Measurements from ENCODE around the gene SLC22A14. TPM values are rescaled to one million over a fixed set of nuclear protein-coding genes. Genes with fewer than 3 reads are reported as not detected.

Gene SLC22A14
- not detected for total RNA-seq

- TF ChIP-seq CTCF (IDR thresholded peaks at IDR 0.05; ENCODE audit: low read depth), result no peak
Observed at GRCh38 chr3:38281895-38282686, at the start of gene SLC22A14. Gene SLC22A14 (plus strand): TSS chr3:38282294. CDS start chr3:38306027, 23,733 bp downstream.

- no peak for TF ChIP-seq CTCF (IDR thresholded peaks at IDR 0.05; ENCODE audit: low read depth)
Observed at GRCh38 chr3:38232701-38233100, 49.4 kb upstream of the SLC22A14 start.

- TF ChIP-seq CTCF (IDR thresholded peaks at IDR 0.05; ENCODE audit: low read depth), result no peak
Observed at GRCh38 chr3:38235466-38235865, 46.6 kb upstream of the SLC22A14 start.

GRCh38 chr3:38238416-38239008 is 43.6 kb upstream of the SLC22A14 start:
- no peak for TF ChIP-seq CTCF (IDR thresholded peaks at IDR 0.05; ENCODE audit: low read depth)

DNA sequence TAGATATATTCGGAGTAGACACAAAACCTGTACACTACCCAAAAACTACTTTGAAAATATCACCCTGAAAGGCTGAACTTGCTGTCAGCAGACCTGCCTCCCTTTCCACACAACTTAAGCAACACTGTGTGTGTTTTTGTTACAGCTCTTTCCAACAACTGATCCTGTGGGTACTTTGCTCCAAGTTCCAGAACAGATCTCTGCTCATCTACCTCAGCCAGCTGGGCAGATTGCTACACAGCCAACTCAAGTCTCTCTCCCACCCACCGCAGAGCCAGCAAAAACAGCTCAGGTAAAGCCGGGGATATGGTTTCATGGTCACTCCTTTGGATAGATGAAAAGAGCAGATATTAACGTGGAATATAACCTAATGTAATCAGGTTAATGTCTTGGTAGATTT is 36.2 kb upstream of the SLC22A14 start:
- TF ChIP-seq CTCF (IDR thresholded peaks at IDR 0.05; ENCODE audit: low read depth), result no peak

- no peak for TF ChIP-seq CTCF (IDR thresholded peaks at IDR 0.05; ENCODE audit: low read depth)
Observed at GRCh38 chr3:38247366-38248035, 34.6 kb upstream of the SLC22A14 start.

DNA sequence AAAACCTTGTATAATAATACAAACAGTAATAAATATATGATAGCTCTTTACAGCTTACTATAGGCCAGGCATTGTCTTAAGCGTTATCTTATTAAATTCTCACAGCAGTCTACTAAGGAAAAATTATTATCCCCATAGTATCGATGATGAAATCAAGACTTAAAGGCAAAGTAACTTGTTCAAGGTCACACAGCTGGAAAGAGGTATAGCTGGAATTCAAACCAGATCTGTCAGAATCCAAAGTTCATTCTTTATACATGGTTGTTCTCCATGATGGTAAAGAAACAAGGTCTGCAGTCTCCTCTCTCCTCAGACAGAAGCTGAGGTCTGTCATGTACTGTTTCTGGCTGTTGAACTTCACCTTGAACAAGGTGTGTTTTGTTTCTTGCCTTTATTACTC is 31.9 kb upstream of the SLC22A14 start:
- no peak for TF ChIP-seq CTCF (IDR thresholded peaks at IDR 0.05; ENCODE audit: low read depth)

Measured in subcutaneous adipose tissue (tissue), 4 donors.